Esophagus squamous epithelium (tissue), 4 donors: Measurements from ENCODE around the gene DTNA.

Experiments
- CTCF ChIP-seq, 6 experiments: fragments of 450-650 bp in 4 of 6; fragments of 200-600 bp in 2 of 6; sonication (generic) in 2 of 6; IDR thresholded peaks; one replicate each; pipeline ENCODE4 v1.5.1; 2016 to 2019; ENCODE audit warnings: antibody characterized with exemption in 6 of 6, mild to moderate bottlenecking in 4 of 6, moderate library complexity in 4 of 6
- POLR2A ChIP-seq, 4 donors: fragments of 450-650 bp; IDR thresholded peaks; one replicate each; pipeline ENCODE4 v1.6.1; 2017; ENCODE audit warnings: antibody characterized with exemption in 4 of 4, mild to moderate bottlenecking in 4 of 4, moderate library complexity in 3 of 4

DNA sequence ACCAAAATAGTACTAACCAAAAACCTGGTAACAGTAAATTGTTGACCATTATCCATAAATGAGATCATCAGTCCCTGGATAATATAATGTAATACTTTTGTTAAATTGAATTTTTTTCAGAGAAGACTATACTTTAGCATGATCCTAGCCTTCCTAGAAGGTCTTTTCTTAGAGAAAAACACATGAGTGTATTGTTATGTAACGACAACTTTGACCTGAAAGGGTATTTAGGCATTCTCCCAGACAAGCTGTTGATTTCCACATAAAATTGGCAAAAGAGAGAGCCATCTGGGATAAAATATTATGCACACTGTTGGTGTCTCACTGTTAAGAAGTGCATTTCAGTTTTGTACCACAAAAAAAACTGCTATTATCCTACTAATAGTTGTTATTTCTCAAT, 211.1 kb downstream of the DTNA start:
- no peak for TF ChIP-seq CTCF (IDR thresholded peaks at IDR 0.05)
- TF ChIP-seq POLR2A (IDR thresholded peaks at IDR 0.05): no peak
